GM20000 (cell line): ENCODE data around the gene NUTF2.
"Not testable (repeated sequence)": the region's sequence is repeated elsewhere in the genome, so short reads cannot be mapped to it uniquely, and the experiment has no call there.

ENCODE experiments used
- DNase-seq: peaks from one replicate; pipeline ENCODE4 v3.0.0; 2012; ENCODE audit warnings: low spot score
- CTCF ChIP-seq: IDR thresholded peaks from 2 replicates; pipeline ENCODE4 v1.5.1; 2012; ENCODE audit warnings: mild to moderate bottlenecking, control low read depth; ENCODE audit errors: extremely low read depth, missing control alignments

NUTF2 gene

GRCh38 chr16:67857547-67858233, 11.0 kb downstream of the NUTF2 start:
- DNase-seq, result no peak
- no peak for TF ChIP-seq CTCF

GRCh38 chr16:67858500-67858899, 11.8 kb downstream of the NUTF2 start:
- TF ChIP-seq CTCF, result no peak
- DNase-seq, result no peak

GRCh38 chr16:67860589-67861398, 14.1 kb downstream of the NUTF2 start:
- no peak for DNase-seq
- no peak for TF ChIP-seq CTCF

GRCh38 chr16:67861877-67862276, 15.1 kb downstream of the NUTF2 start:
- no peak for TF ChIP-seq CTCF
- DNase-seq, result no peak

GRCh38 chr16:67862623-67863583, 16.2 kb downstream of the NUTF2 start:
- TF ChIP-seq CTCF, result no peak
- DNase-seq, result no peak

- DNase-seq, result not testable (repeated sequence)
These were observed 17.3 kb downstream of the NUTF2 start for GRCh38 chr16:67864044-67864443.

GRCh38 chr16:67864594-67864993, 17.9 kb downstream of the NUTF2 start:
- TF ChIP-seq CTCF, result no peak
- DNase-seq, result no peak
